ENCODE results near the gene SMOC2. TPM values are rescaled to one million over a fixed set of nuclear protein-coding genes. Genes with fewer than 3 reads are reported as not detected.
"Not testable (repeated sequence)": the region's sequence is repeated elsewhere in the genome, so short reads cannot be mapped to it uniquely, and the experiment has no call there.

SMOC2 gene
- total and polyA plus RNA-seq, 4 experiments from 2014 or later, result not detected

DNA sequence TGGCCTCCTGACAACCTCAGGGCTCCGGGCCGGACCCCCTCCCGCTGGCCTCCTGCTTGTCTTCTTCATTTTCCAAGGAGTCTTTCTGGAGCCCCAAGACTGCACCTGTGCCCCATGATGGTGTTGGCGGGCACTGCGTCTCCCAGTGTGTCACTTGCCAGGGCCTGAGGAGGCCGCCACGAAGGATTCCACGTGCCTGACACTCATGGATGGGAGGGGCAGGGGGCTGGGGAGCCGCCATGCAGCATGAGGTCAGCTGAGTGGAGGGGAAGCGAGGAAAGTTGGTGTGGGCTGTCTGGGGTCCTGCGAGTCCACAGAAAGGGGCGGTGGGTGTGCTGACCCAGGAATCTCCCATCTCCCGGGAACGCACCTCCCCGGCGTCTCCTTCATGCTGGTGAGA, 165.7 kb downstream of the SMOC2 start:
- Mint-ChIP-seq H3K4me3 (no peak overlapping the region), H3K36me3 (no peaks in the 10 kb centered on the region), H3K27ac (no peak overlapping the region), H3K9me3 (peaks cover 0 to 8% (median 0%) of the 10 kb centered on the region in 8 donors), H3K4me1 (no peaks in the 10 kb centered on the region), H3K27me3 (peaks cover 1 to 6% of the 10 kb centered on the region in 2 donors)
- intact Hi-C loops (cut with micrococcal nuclease), result no loop called here
- ChIA-PET CTCF (ENCODE audit: partially characterized antibody) (no interaction called here), POLR2A (ENCODE audit: partially characterized antibody) (no interaction called here)
- no peak for DNase-seq
- H3K27ac ChIP-seq (ENCODE audit: low read depth, low read length), result no peak overlapping the region
- no peaks in the 10 kb centered on the region for H3K36me3 ChIP-seq (ENCODE audit: insufficient read depth, low read length)
- H3K4me3 ChIP-seq (ENCODE audit: low read length in 2 of 2), result no peak overlapping the region
- H3K27me3 ChIP-seq (ENCODE audit: insufficient read depth, low read length), result no peaks in the 10 kb centered on the region
- H3K9me3 ChIP-seq (ENCODE audit: control insufficient read depth in 1 of 2, low read length in 2 of 2), result no peaks in the 10 kb centered on the region
- no peaks in the 10 kb centered on the region for H3K4me1 ChIP-seq (ENCODE audit: insufficient read depth, low read length)

- Mint-ChIP-seq H3K27me3 (peaks cover 1% of the 10 kb centered on the region in 2 donors), H3K4me3 (no peak overlapping the region), H3K36me3 (no peaks in the 10 kb centered on the region), H3K27ac (no peak overlapping the region), H3K9me3 (peaks cover 0 to 8% (median 0%) of the 10 kb centered on the region in 8 donors), H3K4me1 (no peaks in the 10 kb centered on the region)
- Histone ChIP-seq H3K27me3 (ENCODE audit: insufficient read depth, low read length) (no peaks in the 10 kb centered on the region), H3K36me3 (ENCODE audit: insufficient read depth, low read length) (no peaks in the 10 kb centered on the region), H3K9me3 (ENCODE audit: control insufficient read depth in 1 of 2, low read length in 2 of 2) (no peaks in the 10 kb centered on the region), H3K4me1 (ENCODE audit: insufficient read depth, low read length) (no peaks in the 10 kb centered on the region), H3K4me3 (ENCODE audit: low read length in 2 of 2) (no peak overlapping the region), H3K27ac (ENCODE audit: low read depth, low read length) (no peak overlapping the region)
- CTCF ChIA-PET (ENCODE audit: partially characterized antibody), result no interaction called here
- intact Hi-C loops (cut with micrococcal nuclease), result no loop called here
- no peak for DNase-seq
- POLR2A ChIA-PET (ENCODE audit: partially characterized antibody), result no interaction called here
These were observed 166.5 kb downstream of the SMOC2 start for GRCh38 chr6:168607272-168608112.

- intact Hi-C loops (cut with micrococcal nuclease), result no loop called here
- Histone ChIP-seq H3K4me3 (ENCODE audit: low read length in 2 of 2) (no peak overlapping the region), H3K36me3 (ENCODE audit: insufficient read depth, low read length) (no peaks in the 10 kb centered on the region), H3K27ac (ENCODE audit: low read depth, low read length) (no peak overlapping the region), H3K4me1 (ENCODE audit: insufficient read depth, low read length) (no peaks in the 10 kb centered on the region), H3K9me3 (ENCODE audit: control insufficient read depth in 1 of 2, low read length in 2 of 2) (no peaks in the 10 kb centered on the region), H3K27me3 (ENCODE audit: insufficient read depth, low read length) (no peaks in the 10 kb centered on the region)
- H3K4me1 Mint-ChIP-seq, result no peaks in the 10 kb centered on the region
- DNase-seq, result no peak
- H3K27ac Mint-ChIP-seq, result no peak overlapping the region
- ChIA-PET POLR2A (ENCODE audit: partially characterized antibody) (no interaction called here), CTCF (ENCODE audit: partially characterized antibody) (no interaction called here)
- peaks cover 0 to 8% (median 0%) of the 10 kb centered on the region in 8 donors for H3K9me3 Mint-ChIP-seq
- H3K27me3 Mint-ChIP-seq, result peaks cover 0 to 1% of the 10 kb centered on the region in 2 donors
- H3K36me3 Mint-ChIP-seq, result no peaks in the 10 kb centered on the region
- no peak overlapping the region for H3K4me3 Mint-ChIP-seq
These were observed 167.1 kb downstream of the SMOC2 start for GRCh38 chr6:168608113-168608400.

GRCh38 chr6:168609026-168609685, 168.2 kb downstream of the SMOC2 start:
- H3K36me3 ChIP-seq (ENCODE audit: insufficient read depth, low read length), result no peaks in the 10 kb centered on the region
- intact Hi-C loops (cut with micrococcal nuclease), result no loop called here
- Mint-ChIP-seq H3K9me3 (peaks cover 0 to 6% (median 0%) of the 10 kb centered on the region in 8 donors), H3K27ac (no peak overlapping the region), H3K4me3 (no peak overlapping the region), H3K27me3 (no peaks in the 10 kb centered on the region), H3K36me3 (no peaks in the 10 kb centered on the region), H3K4me1 (no peaks in the 10 kb centered on the region)
- no peaks in the 10 kb centered on the region for H3K4me1 ChIP-seq (ENCODE audit: insufficient read depth, low read length)
- CTCF ChIA-PET (ENCODE audit: partially characterized antibody), result no interaction called here
- H3K4me3 ChIP-seq (ENCODE audit: low read length in 2 of 2), result no peak overlapping the region
- DNase-seq, result no peak
- H3K27ac ChIP-seq (ENCODE audit: low read depth, low read length), result no peak overlapping the region
- POLR2A ChIA-PET (ENCODE audit: partially characterized antibody), result no interaction called here
- H3K27me3 ChIP-seq (ENCODE audit: insufficient read depth, low read length), result no peaks in the 10 kb centered on the region
- no peaks in the 10 kb centered on the region for H3K9me3 ChIP-seq (ENCODE audit: control insufficient read depth in 1 of 2, low read length in 2 of 2)

- DNase-seq, result no peak
- Histone ChIP-seq H3K4me3 (ENCODE audit: low read length in 2 of 2) (no peak overlapping the region), H3K9me3 (ENCODE audit: control insufficient read depth in 1 of 2, low read length in 2 of 2) (no peaks in the 10 kb centered on the region), H3K4me1 (ENCODE audit: insufficient read depth, low read length) (no peaks in the 10 kb centered on the region), H3K27ac (ENCODE audit: low read depth, low read length) (no peak overlapping the region), H3K27me3 (ENCODE audit: insufficient read depth, low read length) (no peaks in the 10 kb centered on the region), H3K36me3 (ENCODE audit: insufficient read depth, low read length) (no peaks in the 10 kb centered on the region)
- H3K27me3 Mint-ChIP-seq, result no peaks in the 10 kb centered on the region
- no peaks in the 10 kb centered on the region for H3K4me1 Mint-ChIP-seq
- POLR2A ChIA-PET (ENCODE audit: partially characterized antibody), result no interaction called here
- no peaks in the 10 kb centered on the region for H3K36me3 Mint-ChIP-seq
- CTCF ChIA-PET (ENCODE audit: partially characterized antibody), result no interaction called here
- intact Hi-C loops (cut with micrococcal nuclease), result no loop called here
- H3K27ac Mint-ChIP-seq, result no peak overlapping the region
- H3K9me3 Mint-ChIP-seq, result peaks cover 0 to 5% (median 0%) of the 10 kb centered on the region in 8 donors
- H3K4me3 Mint-ChIP-seq, result no peak overlapping the region
These were observed 169.0 kb downstream of the SMOC2 start for GRCh38 chr6:168609914-168610490.

DNA sequence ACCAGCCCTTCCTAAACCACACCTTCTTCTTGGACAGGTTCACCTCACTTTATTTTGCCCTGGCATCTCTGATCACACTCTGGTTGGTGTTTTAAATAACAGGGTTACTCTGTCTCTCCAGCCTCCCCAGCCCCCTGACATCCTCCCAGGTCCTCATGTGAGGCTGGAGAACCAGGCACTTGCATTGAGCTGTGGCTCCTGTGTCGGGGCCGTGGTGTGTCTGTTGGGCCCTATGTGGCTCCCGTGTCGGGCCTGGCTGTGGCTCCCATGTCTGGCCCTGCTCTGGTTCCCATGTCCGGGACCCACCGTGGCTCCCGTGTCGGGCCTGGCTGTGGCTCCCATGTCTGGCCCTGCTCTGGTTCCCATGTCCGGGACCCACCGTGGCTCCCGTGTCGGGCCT, 170.0 kb downstream of the SMOC2 start:
- H3K27ac ChIP-seq (ENCODE audit: low read depth, low read length); H3K36me3 Mint-ChIP-seq; H3K4me1 Mint-ChIP-seq; H3K36me3 ChIP-seq (ENCODE audit: insufficient read depth, low read length); H3K27me3 Mint-ChIP-seq; H3K27ac Mint-ChIP-seq; H3K4me3 Mint-ChIP-seq; H3K9me3 ChIP-seq (ENCODE audit: control insufficient read depth in 1 of 2, low read length in 2 of 2); H3K4me1 ChIP-seq (ENCODE audit: insufficient read depth, low read length); POLR2A ChIA-PET (ENCODE audit: partially characterized antibody); CTCF ChIA-PET (ENCODE audit: partially characterized antibody); H3K9me3 Mint-ChIP-seq; DNase-seq; intact Hi-C loops (cut with micrococcal nuclease); H3K27me3 ChIP-seq (ENCODE audit: insufficient read depth, low read length); H3K4me3 ChIP-seq (ENCODE audit: low read length in 2 of 2): not testable (repeated sequence)

- CTCF ChIA-PET (ENCODE audit: partially characterized antibody), result no interaction called here
These were observed 170.7 kb downstream of the SMOC2 start for GRCh38 chr6:168611691-168612090.

More at GRCh38 chr6:168611691-168612090, 170.7 kb downstream of the SMOC2 start:
- Mint-ChIP-seq H3K27me3 (no peaks in the 10 kb centered on the region), H3K36me3 (no peaks in the 10 kb centered on the region), H3K4me1 (no peaks in the 10 kb centered on the region), H3K9me3 (peaks cover 0 to 9% (median 1%) of the 10 kb centered on the region in 8 donors), H3K4me3 (no peak overlapping the region), H3K27ac (no peak overlapping the region)
- Histone ChIP-seq H3K36me3 (ENCODE audit: insufficient read depth, low read length) (no peaks in the 10 kb centered on the region), H3K9me3 (ENCODE audit: control insufficient read depth in 1 of 2, low read length in 2 of 2) (no peaks in the 10 kb centered on the region), H3K4me3 (ENCODE audit: low read length in 2 of 2) (no peak overlapping the region), H3K27me3 (ENCODE audit: insufficient read depth, low read length) (no peaks in the 10 kb centered on the region), H3K4me1 (ENCODE audit: insufficient read depth, low read length) (no peaks in the 10 kb centered on the region), H3K27ac (ENCODE audit: low read depth, low read length) (no peak overlapping the region)
- intact Hi-C loops (cut with micrococcal nuclease), result no loop called here
- no peak for DNase-seq
- POLR2A ChIA-PET (ENCODE audit: partially characterized antibody), result no interaction called here
